Fibroblast of lung (primary cell): ENCODE measurements around the gene SEL1L. TPM values are rescaled to one million over a fixed set of nuclear protein-coding genes. Genes with fewer than 3 reads are reported as not detected.

Source experiments
- DNase-seq, 2 donors: peaks; one replicate each; pipeline versions ENCODE4 v3.0.0 to v3.0.0-alpha.2; 2010; ENCODE audit warnings: low read depth in 2 of 2
- H2AFZ ChIP-seq: 2 replicates; pipeline ENCODE4 v1.5.1; 2012; ENCODE audit warnings: low read length, control low read depth, inconsistent platforms
- H3K27ac ChIP-seq: 2 replicates; pipeline ENCODE4 v1.5.1; 2011; ENCODE audit warnings: low read length, control low read depth; ENCODE audit not compliant: insufficient read depth
- H3K27me3 ChIP-seq: 2 replicates; pipeline ENCODE4 v1.5.1; 2011; ENCODE audit warnings: mild to moderate bottlenecking, low read length; ENCODE audit not compliant: control insufficient read depth, insufficient read depth
- H3K36me3 ChIP-seq: 2 replicates; pipeline ENCODE4 v1.5.1; 2011; ENCODE audit warnings: low read length; ENCODE audit not compliant: control insufficient read depth, insufficient read depth
- H3K4me1 ChIP-seq: 2 replicates; pipeline ENCODE4 v1.5.1; 2011; ENCODE audit warnings: low read length; ENCODE audit not compliant: control insufficient read depth, insufficient read depth; ENCODE audit errors: extremely low read depth
- H3K4me2 ChIP-seq: 2 replicates; pipeline ENCODE4 v1.5.1; 2011; ENCODE audit warnings: low read length, control low read depth; ENCODE audit not compliant: insufficient read depth; ENCODE audit errors: extremely low read depth
- H3K4me3 ChIP-seq, 4 experiments: fragments of 200-600 bp in 1 of 4; sonication (generic) in 1 of 4; replicated peaks in 1 of 4; 2 replicates each; pipeline ENCODE4 v1.5.1; 2011 to 2016; ENCODE audit warnings: low read length in 4 of 4, low read depth in 3 of 4, mild to moderate bottlenecking in 3 of 4, control low read depth in 2 of 4, inconsistent platforms in 1 of 4, mixed read lengths in 1 of 4; ENCODE audit not compliant: insufficient read depth in 1 of 4; ENCODE audit errors: control extremely low read depth in 1 of 4
- H3K79me2 ChIP-seq: 2 replicates; pipeline ENCODE4 v1.5.1; 2012; ENCODE audit warnings: mild to moderate bottlenecking, low read length, inconsistent platforms; ENCODE audit not compliant: control insufficient read depth, insufficient read depth
- H3K9ac ChIP-seq: 2 replicates; pipeline ENCODE4 v1.5.1; 2011; ENCODE audit warnings: mild to moderate bottlenecking, low read length, control low read depth; ENCODE audit not compliant: insufficient read depth
- H3K9me3 ChIP-seq: 2 replicates; pipeline ENCODE4 v1.5.1; 2012; ENCODE audit warnings: low read depth, low read length; ENCODE audit not compliant: control insufficient read depth, insufficient read depth
- H4K20me1 ChIP-seq: 2 replicates; pipeline ENCODE4 v1.5.1; 2011; ENCODE audit warnings: low read length; ENCODE audit not compliant: control insufficient read depth, insufficient read depth; ENCODE audit errors: extremely low read depth
- CTCF ChIP-seq, 2 donors: IDR thresholded peaks in 1 of 2; conservative IDR thresholded peaks in 1 of 2; 1 replicate in 1 of 2; 2 replicates in 1 of 2; pipeline ENCODE4 v1.5.1; 2011 to 2012; ENCODE audit warnings: low read length in 2 of 2, control low read depth in 1 of 2, inconsistent platforms in 1 of 2, low read depth in 1 of 2, mild to moderate bottlenecking in 1 of 2
- EZH2 ChIP-seq: IDR thresholded peaks from 2 replicates; pipeline ENCODE4 v1.5.1; 2012; ENCODE audit warnings: low read length, control low read depth, mild to moderate bottlenecking; ENCODE audit errors: missing control alignments
- polyA plus RNA-seq, 2 donors: library from polyadenylated mRNA; depleted of rRNA in 1 of 2; stranded (reverse) in 1 of 2; unstranded in 1 of 2; fragments of >200 nt; gene quantifications; 2 replicates each; pipeline ENCODE4 v1.2.1, GENCODE V29; 2011 to 2012; ENCODE audit warnings: missing spikeins in 1 of 2
- total RNA-seq: library from RNA; depleted of rRNA; stranded (reverse); fragments of >200 nt; gene quantifications from 2 replicates; pipeline ENCODE4 v1.2.1, GENCODE V29; 2014

Gene SEL1L
- total and polyA plus RNA-seq, 2 donors (not counting 1 experiment from before 2014, with no cell fraction given) = 39.3 to 143 TPM

- DNase-seq = no peak
- TF ChIP-seq CTCF (conservative IDR thresholded peaks at IDR 0.05 in 1 of 2, IDR thresholded peaks at IDR 0.05 in 1 of 2; ENCODE audit: low read depth in 1 of 2, low read length in 2 of 2) = no peak
- TF ChIP-seq EZH2 = no peak
- Histone ChIP-seq H3K4me1 (no peaks in the 10 kb centered on the region), H2AFZ (no peak overlapping the region), H3K79me2 (no peaks in the 10 kb centered on the region), H3K9ac (no peak overlapping the region), H3K4me3 (no peak overlapping the region), H3K4me2 (no peak overlapping the region), H4K20me1 (no peaks in the 10 kb centered on the region), H3K9me3 (no peaks in the 10 kb centered on the region), H3K36me3 (peaks cover 7% of the 10 kb centered on the region), H3K27ac (no peak overlapping the region), H3K27me3 (no peaks in the 10 kb centered on the region)
Observed at GRCh38 chr14:81504864-81505263, 28.8 kb downstream of the SEL1L start.

GRCh38 chr14:81485781-81486180 is 47.9 kb downstream of the SEL1L start:
- Histone ChIP-seq H4K20me1 (no peaks in the 10 kb centered on the region), H3K27me3 (no peaks in the 10 kb centered on the region), H3K4me1 (no peaks in the 10 kb centered on the region), H3K4me2 (no peak overlapping the region), H3K27ac (no peak overlapping the region), H3K9me3 (no peaks in the 10 kb centered on the region), H3K9ac (no peak overlapping the region), H3K79me2 (no peaks in the 10 kb centered on the region), H3K4me3 (no peak overlapping the region), H2AFZ (no peak overlapping the region), H3K36me3 (peaks cover 2% of the 10 kb centered on the region)
- TF ChIP-seq CTCF (conservative IDR thresholded peaks at IDR 0.05 in 1 of 2, IDR thresholded peaks at IDR 0.05 in 1 of 2; ENCODE audit: low read depth in 1 of 2, low read length in 2 of 2) (no peak), EZH2 (no peak)
- DNase-seq = no peak

GRCh38 chr14:81485372-81485771 is 48.3 kb downstream of the SEL1L start:
- Histone ChIP-seq H3K9ac (no peak overlapping the region), H2AFZ (no peak overlapping the region), H3K9me3 (no peaks in the 10 kb centered on the region), H3K4me1 (no peaks in the 10 kb centered on the region), H3K4me2 (no peak overlapping the region), H3K36me3 (peaks cover 2% of the 10 kb centered on the region), H4K20me1 (no peaks in the 10 kb centered on the region), H3K79me2 (no peaks in the 10 kb centered on the region), H3K27ac (no peak overlapping the region), H3K4me3 (no peak overlapping the region), H3K27me3 (no peaks in the 10 kb centered on the region)
- no peak for TF ChIP-seq EZH2
- no peak for TF ChIP-seq CTCF (conservative IDR thresholded peaks at IDR 0.05 in 1 of 2, IDR thresholded peaks at IDR 0.05 in 1 of 2; ENCODE audit: low read depth in 1 of 2, low read length in 2 of 2)
- DNase-seq = no peak
